ENCODE data around the gene KHNYN.

DNA sequence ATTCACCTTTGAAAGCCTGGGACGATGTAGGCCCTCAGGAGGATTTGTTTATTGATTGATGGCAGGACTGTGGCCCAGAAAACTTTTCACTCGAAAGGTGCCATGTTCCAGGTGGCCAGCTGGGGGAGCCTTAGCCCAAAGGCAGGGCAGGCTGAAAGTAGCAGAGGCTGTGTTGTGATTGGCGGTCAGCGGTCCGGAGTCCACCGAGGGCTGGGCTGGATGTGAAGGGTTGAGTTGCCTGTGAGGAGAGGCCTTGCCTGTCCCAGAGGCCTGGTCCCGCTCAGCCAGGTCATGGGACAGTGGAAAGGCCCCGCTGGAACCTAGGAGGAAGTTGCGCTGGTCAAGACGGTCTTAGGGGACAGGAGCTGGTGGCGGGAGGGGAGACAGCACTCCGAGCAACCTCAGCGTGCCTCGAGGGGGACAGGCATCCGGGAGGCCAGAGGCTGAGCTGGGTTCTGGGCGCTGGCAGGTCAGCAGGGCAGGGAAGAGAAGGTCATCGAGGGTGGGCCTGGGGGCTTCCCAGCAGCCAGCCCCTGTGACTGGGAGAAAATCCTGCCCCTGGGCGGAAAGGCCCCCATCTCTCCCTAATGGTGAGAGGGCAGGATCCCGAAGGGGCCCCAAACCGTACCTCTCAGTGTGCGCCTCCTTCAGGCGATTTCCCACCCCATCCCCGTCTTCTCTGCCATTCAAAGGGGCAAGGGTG lies 52.0 kb downstream of the KHNYN start:
- TF ChIP-seq YY1 (IDR thresholded peaks at IDR 0.05; ENCODE audit: insufficient read depth, insufficient read length), result no peak
- no peak for TF ChIP-seq SUZ12 (IDR thresholded peaks at IDR 0.05; ENCODE audit: extremely low read depth, insufficient read depth, insufficient read length)
